ENCODE data around the gene FGGY.

Gene FGGY

GRCh38 chr1:59477867-59478266, 181.0 kb downstream of the FGGY start:
- Histone ChIP-seq H3K4me3 (replicated peaks; ENCODE audit: low read depth, low read length) (no peak overlapping the region), H3K36me3 (ENCODE audit: control insufficient read depth, insufficient read depth, low read length) (no peaks in the 10 kb centered on the region), H3K27me3 (replicated peaks; ENCODE audit: control insufficient read depth, insufficient read depth, low read length) (no peaks in the 10 kb centered on the region)
- DNase-seq (ENCODE audit: extremely low read depth, insufficient read length), result no peak
- no peak for TF ChIP-seq CTCF (IDR thresholded peaks at IDR 0.05; ENCODE audit: insufficient read depth, low read length, poor library complexity, severe bottlenecking)

- no peak for TF ChIP-seq CTCF (IDR thresholded peaks at IDR 0.05; ENCODE audit: insufficient read depth, low read length, poor library complexity, severe bottlenecking)
- H3K36me3 ChIP-seq (ENCODE audit: control insufficient read depth, insufficient read depth, low read length), result no peaks in the 10 kb centered on the region
- DNase-seq (ENCODE audit: extremely low read depth, insufficient read length), result no peak
- no peak overlapping the region for H3K4me3 ChIP-seq (replicated peaks; ENCODE audit: low read depth, low read length)
- no peaks in the 10 kb centered on the region for H3K27me3 ChIP-seq (replicated peaks; ENCODE audit: control insufficient read depth, insufficient read depth, low read length)
These were observed 181.9 kb downstream of the FGGY start for GRCh38 chr1:59478822-59479221.

- H3K27me3 ChIP-seq (replicated peaks; ENCODE audit: control insufficient read depth, insufficient read depth, low read length), result no peaks in the 10 kb centered on the region
- no peak for TF ChIP-seq CTCF (IDR thresholded peaks at IDR 0.05; ENCODE audit: insufficient read depth, low read length, poor library complexity, severe bottlenecking)
- no peak overlapping the region for H3K4me3 ChIP-seq (replicated peaks; ENCODE audit: low read depth, low read length)
- H3K36me3 ChIP-seq (ENCODE audit: control insufficient read depth, insufficient read depth, low read length), result no peaks in the 10 kb centered on the region
- DNase-seq (ENCODE audit: extremely low read depth, insufficient read length), result no peak
These were observed 183.4 kb downstream of the FGGY start for GRCh38 chr1:59480188-59480888.

- no peak for TF ChIP-seq CTCF (IDR thresholded peaks at IDR 0.05; ENCODE audit: insufficient read depth, low read length, poor library complexity, severe bottlenecking)
- no peak for DNase-seq (ENCODE audit: extremely low read depth, insufficient read length)
These were observed 185.1 kb downstream of the FGGY start for GRCh38 chr1:59481881-59482505.

GRCh38 chr1:59482986-59483385, 186.1 kb downstream of the FGGY start:
- TF ChIP-seq CTCF (IDR thresholded peaks at IDR 0.05; ENCODE audit: insufficient read depth, low read length, poor library complexity, severe bottlenecking), result no peak
- Histone ChIP-seq H3K27me3 (replicated peaks; ENCODE audit: control insufficient read depth, insufficient read depth, low read length) (no peaks in the 10 kb centered on the region), H3K36me3 (ENCODE audit: control insufficient read depth, insufficient read depth, low read length) (no peaks in the 10 kb centered on the region), H3K4me3 (replicated peaks; ENCODE audit: low read depth, low read length) (no peak overlapping the region)
- no peak for DNase-seq (ENCODE audit: extremely low read depth, insufficient read length)

More at GRCh38 chr1:59481881-59482505, 185.1 kb downstream of the FGGY start:
- Histone ChIP-seq H3K27me3 (replicated peaks; ENCODE audit: control insufficient read depth, insufficient read depth, low read length) (no peaks in the 10 kb centered on the region), H3K36me3 (ENCODE audit: control insufficient read depth, insufficient read depth, low read length) (no peaks in the 10 kb centered on the region), H3K4me3 (replicated peaks; ENCODE audit: low read depth, low read length) (no peak overlapping the region)

All from GM06990 (cell line).